Activated CD4-positive, alpha-beta T cell treated with anti-CD3 and anti-CD28 coated beads, Interleukin-2, amount 50 U/mL, for 4 hours (primary cell): ENCODE measurements around the gene RANGAP1.
A peak's percentile ranks its signal among the peaks of the same experiment; 100 is the strongest.

Source experiments
- DNase-seq, 2 experiments: peaks; one replicate each; pipeline ENCODE4 v3.0.0-alpha.2; 2020

Gene RANGAP1

GRCh38 chr22:41231369-41231768, 54.6 kb downstream of the RANGAP1 start:
- DNase-seq, result no peak

- no peak for DNase-seq
Measured at GRCh38 chr22:41230401-41230785, 55.6 kb downstream of the RANGAP1 start.

- no peak for DNase-seq
Measured at GRCh38 chr22:41229730-41230400, 56.1 kb downstream of the RANGAP1 start.

GRCh38 chr22:41229215-41229614, 56.8 kb downstream of the RANGAP1 start:
- DNase-seq, result no peak

GRCh38 chr22:41226723-41227655, 59.0 kb downstream of the RANGAP1 start:
- DNase-seq, result no peak

- DNase-seq, result no peak
Measured at GRCh38 chr22:41223535-41223934, 62.5 kb downstream of the RANGAP1 start.

- DNase-seq, result no peak
Measured at GRCh38 chr22:41222846-41223507, 63.0 kb downstream of the RANGAP1 start.

GRCh38 chr22:41217553-41218157, 68.3 kb downstream of the RANGAP1 start:
- no peak for DNase-seq

- DNase-seq, result no peak
Measured at GRCh38 chr22:41216984-41217383, 69.0 kb downstream of the RANGAP1 start.

- DNase-seq, result no peak
Measured at GRCh38 chr22:41215926-41216325, 70.1 kb downstream of the RANGAP1 start.

GRCh38 chr22:41215409-41215808, 70.6 kb downstream of the RANGAP1 start:
- no peak for DNase-seq

- no peak for DNase-seq
Measured at GRCh38 chr22:41206719-41207118, 79.3 kb downstream of the RANGAP1 start.

- DNase-seq, result peak; percentile 98 to 99
Measured at GRCh38 chr22:41204992-41205900, 80.7 kb downstream of the RANGAP1 start, which contains the start of gene L3MBTL2. L3MBTL2 (plus strand) TSS chr22:41205312; CDS start chr22:41205363, 51 bp downstream.

GRCh38 chr22:41204066-41204465, 81.9 kb downstream of the RANGAP1 start:
- no peak for DNase-seq

- DNase-seq, result no peak
Measured at GRCh38 chr22:41203118-41203517, 82.9 kb downstream of the RANGAP1 start.

GRCh38 chr22:41201141-41201540, 84.8 kb downstream of the RANGAP1 start:
- no peak for DNase-seq

- peak; percentile 52 to 53 for DNase-seq
Measured at GRCh38 chr22:41198027-41198580, 87.9 kb downstream of the RANGAP1 start.

GRCh38 chr22:41197038-41197972, 88.7 kb downstream of the RANGAP1 start:
- DNase-seq, result peak; percentile 76 to 79
